GM21723 (cell line): ENCODE results near the gene VKORC1.
"Not testable (repeated sequence)": the region's sequence is repeated elsewhere in the genome, so short reads cannot be mapped to it uniquely, and the experiment has no call there.

Experiments used
- ATAC-seq: cut with Tn5 transposase; IDR thresholded peaks from one replicate; pipeline ENCODE4 v1.9.1; 2021; ENCODE audit warnings: mild to moderate bottlenecking, moderate library complexity; ENCODE audit not compliant: unreplicated experiment

The VKORC1 gene

DNA sequence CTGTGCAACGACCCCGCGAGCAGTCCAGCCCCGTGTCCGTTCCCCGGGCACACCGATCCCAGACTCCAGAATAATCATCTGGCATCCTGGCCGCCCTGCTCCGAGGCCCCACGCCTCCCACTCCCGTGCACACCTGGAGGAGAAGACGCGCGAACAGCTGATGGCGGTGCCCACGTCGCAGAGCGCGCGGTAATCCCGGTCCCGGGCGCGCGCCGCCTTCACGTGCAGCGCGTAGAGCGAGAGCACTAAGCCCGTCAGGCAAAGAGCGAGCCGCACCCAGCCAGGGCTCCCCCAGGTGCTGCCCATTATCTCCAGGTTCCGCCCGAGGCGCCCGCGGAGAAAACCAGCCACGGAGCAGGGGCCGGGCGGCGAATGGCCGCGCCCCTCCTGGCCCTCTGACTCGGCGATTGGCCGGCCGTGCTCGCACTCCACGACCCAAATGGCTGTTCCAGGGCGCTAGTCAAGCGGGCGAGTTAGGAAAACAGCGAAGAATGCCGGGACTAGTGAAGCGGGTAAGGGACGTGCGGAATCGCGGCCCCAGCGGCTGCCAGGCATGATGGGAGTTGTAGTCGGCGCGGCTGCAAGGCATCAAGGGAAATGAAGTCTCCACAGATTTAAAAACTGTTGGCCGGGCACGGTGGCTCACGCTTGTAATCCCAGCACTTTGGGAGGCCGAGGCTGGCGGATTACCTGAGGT lies at the start of gene VKORC1:
TSS of gene VKORC1 (minus strand) at position 374 of the 697 bp plus-strand sequence. CDS start at position 306, 68 bp downstream.
- ATAC-seq: peak; percentile 89

DNA sequence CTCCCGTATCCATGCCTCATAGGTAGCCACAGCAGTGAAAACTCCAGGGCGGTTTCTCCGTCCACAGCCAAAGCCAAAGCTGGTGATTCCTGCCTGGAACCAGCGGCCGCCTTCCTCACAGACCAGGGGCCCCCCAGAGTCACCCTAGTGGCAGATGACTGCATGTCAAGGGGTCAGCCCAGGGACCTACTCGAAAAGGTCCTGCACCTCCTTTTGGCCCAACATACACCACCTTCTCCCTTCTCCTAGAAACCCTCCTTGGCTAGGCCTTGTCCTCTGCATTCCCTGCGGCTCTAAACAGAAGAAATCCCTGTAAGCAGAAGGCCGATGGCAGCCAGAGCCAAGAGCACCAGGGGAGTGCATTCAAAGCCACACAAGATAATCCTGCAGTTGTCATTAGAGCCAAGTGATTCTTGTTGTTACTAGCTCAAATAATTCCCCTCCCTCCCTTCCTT lies 49.1 kb upstream of the VKORC1 start:
- no peak for ATAC-seq

DNA sequence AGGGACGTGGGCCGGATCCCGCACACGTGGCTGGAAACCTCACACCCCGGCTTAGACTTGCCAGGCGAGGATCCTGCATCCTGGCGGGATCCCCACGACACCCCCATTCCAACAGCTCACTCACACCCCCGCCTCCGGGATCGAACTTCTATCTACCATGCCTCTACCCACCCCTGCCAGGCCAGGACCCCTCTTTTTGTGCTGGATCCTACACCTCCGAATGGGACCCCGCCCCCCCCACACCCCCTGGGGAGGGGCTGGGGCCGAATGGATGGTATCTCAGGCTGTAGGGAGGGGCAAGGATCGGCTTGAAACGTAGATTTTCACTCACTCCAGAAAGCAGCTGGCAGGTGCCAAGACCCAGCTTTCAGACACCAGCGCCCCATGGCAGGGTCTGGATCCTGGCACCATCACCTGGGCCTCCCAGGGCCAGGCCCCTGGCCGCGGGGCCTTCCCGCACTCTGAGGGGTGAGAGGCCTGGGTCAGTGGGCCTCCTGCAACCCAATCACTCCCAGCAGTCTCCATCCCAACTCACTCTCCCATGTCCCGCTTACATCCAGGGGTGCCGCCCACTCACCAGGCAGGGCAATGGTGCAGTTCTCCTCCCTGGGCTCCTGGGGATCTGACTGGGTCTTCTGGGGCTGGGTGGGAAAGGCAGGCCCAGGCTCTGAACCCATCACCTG lies 48.6 kb upstream of the VKORC1 start:
- ATAC-seq: no peak

DNA sequence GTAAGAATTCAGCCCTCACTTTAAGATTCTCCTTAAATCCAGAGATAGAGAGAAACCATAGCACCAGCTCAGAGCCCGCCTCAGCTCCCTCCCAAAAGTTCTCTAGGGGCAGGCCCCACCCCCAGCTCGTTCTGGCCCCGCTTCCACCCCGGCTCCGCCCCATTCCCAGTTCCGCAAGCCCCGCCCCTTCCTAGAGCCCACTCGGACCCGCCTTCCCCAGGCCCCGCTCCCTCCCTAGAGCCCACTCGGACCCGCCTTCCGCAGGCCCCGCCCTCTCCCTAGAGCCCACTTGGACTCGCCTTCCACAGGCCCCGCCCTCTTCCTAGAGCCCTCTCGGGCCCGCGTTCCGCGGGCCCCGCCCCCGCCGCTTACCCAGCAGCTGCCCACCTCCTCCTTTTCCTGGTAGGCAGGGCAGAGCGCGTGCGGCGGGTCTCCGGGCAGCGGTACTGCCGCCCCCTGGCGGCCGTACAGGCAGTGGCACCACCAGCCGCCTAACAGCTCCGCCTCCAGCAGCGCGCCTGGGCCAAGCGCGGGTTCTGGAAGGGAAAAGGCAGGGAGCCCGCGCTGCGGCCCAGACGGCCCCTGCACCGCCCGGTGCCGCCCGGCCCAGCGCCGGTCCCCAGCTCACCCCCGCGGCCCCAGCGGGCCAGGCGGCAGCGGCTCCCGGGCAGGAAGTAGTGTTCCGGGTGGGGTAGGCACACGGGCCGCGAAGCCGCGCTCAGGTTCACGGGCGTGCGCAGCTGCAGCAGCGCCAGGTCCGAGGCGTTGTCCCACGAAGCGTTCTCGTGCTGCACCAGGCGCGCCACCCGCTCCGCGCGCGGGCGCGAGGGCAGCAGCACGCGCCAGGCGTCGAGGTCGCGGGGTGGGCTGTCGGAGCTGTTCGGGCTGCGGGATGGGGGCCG lies 47.8 kb upstream of the VKORC1 start:
- ATAC-seq: peak; percentile 85

DNA sequence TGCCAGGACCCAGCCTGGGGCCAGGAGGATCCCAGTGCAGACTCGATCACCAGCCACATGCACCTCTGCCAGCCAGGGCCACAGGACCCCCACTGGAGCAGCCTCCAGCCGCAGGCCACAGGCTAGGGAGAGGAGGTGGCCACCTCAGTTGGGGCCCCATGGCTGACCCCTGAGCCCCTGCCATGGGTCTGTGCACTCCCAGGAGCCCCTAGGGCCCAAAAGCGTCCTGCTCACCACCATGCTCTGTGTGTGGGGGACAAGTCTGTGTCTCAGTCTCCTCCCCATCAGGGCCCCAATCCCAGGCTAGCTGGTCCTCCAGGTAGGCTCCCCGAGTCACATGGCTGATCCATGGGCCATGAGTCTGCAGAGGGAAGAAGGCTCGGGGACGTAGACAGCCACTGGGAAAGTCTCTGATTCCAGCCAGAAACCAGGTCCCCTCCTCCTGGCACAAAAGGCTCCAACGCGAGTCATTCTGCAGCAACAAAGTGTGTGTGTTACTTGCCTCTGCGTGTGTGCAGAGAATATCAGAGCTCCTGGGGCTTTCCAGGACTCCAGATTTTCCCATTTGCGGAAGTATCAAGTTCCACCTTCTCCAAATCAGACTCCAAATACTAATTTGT lies 47.0 kb upstream of the VKORC1 start:
- peak; percentile 3 for ATAC-seq

DNA sequence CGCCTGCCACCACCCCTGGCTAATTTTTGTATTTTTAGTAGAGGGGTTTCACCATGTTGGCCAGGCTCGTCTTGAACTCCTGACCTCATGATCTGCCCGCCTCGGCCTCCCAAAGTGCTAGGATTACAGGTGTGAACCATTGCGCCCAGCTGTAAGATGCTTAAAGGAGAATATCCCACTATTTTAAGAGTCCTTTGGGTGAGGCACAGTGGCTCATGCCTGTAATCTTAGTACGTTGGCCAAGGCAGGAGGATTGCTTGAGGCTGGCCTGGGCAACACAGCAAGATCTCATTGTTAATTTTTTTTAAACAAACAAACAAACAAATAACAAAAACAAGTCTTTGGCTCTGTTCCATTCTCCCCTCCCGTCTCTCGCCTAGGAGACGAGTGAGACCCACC lies 46.5 kb upstream of the VKORC1 start:
- not testable (repeated sequence) for ATAC-seq

DNA sequence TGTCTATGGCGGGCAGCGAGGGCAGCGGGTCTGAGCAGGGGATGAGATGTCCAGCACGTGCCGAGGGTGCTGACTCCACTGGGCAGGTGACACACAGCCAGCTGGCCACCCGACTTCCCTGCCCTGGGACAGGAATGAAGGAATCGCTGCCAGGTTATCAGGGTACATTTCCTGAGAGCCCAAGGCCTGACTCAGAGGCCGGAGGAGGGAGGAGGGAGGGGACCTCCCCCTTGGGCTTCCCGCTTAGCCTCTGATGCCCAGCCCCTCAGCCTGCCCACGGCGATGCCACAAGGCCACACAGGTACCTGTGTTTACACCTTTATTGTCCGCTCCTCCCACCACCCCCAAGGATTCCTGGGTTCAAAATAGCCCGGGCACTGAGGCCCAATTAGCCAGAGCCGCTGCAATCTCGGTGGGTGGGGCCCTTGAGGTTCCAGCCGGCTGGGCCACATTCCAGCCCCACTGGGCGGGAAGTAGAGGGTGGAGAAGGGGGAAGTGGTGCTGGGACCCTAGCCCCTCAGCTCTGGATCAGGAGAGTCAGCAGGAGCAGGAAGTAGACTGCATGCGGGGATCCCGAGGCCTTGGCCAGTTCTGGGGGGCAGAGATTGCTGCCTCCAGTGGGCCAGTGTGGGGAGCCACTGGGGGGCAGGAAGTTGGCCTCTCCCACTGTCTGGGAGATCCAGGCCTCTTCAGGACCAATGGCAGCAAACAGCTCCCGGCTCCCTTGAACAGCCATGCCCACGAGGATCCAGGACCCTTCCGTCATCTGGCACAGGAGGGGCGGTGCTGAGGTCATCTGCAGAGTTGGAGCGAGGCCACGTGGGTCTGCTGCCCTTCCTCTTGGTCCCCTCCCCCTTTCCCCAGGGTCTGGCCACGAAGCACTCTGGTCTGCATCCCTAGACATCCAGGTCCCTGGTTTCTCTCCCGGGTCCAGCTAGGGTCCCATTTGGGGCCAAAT lies 44.3 kb upstream of the VKORC1 start:
- no peak for ATAC-seq

DNA sequence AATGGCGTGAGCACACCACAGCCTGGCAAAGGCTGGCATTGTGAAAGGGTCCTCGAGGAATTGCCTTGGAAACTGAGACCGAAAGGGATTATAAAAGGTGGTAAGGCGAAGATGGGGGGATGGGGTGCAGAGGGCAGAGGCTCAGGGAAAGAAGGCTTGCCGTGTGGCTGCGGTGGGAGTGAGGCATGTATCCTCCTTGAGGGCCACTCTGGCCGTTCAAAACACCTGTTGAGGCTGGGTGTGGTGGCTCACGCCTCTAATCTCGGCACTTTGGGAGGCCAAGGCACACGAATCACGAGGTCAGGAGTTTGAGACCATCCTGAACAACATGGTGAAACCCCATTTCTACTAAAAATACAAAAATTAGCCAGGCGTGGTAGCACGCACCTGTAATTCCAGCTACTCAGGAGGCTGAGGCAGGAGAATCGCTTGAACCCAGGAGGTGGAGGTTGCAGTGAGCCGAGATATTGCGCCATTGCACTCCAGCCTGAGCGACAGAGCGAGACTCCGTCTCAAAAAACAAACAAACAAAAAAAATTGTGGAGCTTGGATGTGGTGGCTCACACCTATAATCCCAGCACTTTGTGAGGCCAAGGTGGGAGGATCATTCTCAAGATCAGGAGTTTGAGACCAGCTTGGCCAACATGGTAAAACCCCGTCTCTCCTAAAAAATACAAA lies 42.4 kb upstream of the VKORC1 start:
- ATAC-seq: not testable (repeated sequence)

DNA sequence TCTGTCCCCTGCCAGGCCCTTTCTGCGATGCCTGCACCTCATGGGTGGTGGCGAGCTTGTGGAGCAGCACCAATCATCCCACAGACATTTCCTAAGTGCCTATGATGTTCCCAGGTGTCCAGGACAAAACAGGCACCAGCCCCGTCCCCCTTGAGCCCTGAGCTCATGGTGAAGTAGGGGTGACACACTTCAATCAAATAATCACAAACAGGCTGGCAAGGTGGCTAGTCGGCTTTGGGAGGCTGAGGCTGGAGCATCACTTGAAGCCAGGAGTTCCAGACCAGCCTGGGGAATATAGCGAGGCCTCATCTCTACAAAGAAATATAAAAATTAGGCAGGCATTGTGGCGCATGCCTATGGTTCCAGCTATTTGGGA lies 41.7 kb upstream of the VKORC1 start:
- no peak for ATAC-seq

DNA sequence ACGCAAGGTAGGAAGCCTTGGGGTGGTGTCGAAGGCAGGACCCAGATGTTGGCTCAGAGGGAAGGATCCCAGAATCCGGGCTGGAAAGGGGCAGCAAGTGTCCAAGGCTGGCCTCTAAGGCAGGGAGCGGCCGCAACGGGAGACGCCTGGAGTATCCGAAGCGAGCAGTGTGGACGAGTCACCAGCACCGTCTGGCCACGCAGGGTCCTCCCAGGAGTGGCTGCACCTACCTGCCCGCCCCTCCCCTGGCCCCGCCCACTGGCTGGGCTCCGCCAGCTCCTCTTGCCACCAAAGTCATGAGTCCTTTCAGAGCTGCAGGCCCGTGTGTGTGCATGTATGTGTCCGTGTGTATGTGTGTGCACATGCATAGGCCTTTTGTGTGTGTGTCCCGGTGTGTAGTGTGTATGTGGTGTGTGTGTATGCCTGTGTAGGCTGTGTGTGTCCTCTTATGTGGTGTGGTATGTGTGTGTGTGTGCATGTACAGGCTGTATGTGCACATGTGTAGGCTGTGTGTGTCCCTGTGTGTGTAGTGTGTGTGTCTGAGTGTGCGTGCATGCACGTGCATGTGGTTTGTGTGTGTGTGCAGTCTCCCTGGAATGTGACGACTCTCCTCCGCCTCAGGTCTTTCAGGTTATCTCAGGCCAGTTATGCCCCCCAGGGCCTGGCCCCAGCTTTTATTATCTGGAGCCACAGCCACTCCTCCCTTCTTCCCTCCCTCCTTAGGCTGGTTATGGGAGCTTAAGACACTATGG lies 41.1 kb upstream of the VKORC1 start, which contains the start of gene PRSS8:
TSS of gene PRSS8 (minus strand) at position 193 of the 752 bp plus-strand sequence. CDS start 229 bp downstream, outside the sequence.
- ATAC-seq: no peak

DNA sequence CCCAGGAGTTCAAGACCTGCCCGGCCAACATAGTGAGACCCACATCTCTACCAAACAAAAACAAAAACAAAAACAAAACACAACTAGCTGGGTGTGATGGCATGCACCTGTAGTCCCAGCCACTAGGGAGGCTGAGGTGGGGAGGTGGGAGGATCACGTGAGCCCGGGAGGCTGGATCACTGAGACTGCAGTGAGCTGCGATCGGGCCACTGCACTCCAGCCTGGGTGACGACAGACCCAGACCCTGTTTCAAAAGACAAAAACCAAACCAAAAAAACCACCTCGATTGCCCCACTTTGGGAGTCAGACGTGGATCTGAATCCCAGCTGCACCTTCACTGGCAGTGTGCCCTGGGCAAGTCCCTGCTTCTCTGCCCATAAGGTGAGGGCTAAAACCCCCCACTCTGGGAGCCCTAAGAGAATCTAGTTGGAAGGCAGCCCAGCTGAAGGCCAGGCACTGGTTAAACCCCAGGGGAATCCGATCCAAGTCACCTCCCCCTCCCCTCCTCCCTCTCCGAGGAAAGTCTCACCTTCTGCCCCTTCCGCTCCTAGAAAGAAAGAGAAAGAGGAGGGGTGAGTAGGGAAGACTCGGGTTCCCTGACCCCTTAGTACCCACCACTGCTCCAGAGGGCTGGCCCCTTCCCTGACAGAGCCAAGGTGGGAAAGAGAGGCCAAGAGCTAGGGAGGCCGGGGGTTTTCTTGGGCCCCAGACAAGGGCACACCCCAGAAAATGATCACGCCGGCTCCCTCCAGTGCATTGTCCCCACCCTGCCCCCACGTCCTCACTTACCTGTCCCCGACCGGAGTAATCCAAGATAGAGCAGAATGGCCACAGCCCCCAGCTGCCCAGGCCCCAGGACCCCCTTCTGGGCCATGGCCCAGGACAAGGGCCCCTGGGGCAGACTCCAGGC lies 40.3 kb upstream of the VKORC1 start:
- no peak for ATAC-seq

DNA sequence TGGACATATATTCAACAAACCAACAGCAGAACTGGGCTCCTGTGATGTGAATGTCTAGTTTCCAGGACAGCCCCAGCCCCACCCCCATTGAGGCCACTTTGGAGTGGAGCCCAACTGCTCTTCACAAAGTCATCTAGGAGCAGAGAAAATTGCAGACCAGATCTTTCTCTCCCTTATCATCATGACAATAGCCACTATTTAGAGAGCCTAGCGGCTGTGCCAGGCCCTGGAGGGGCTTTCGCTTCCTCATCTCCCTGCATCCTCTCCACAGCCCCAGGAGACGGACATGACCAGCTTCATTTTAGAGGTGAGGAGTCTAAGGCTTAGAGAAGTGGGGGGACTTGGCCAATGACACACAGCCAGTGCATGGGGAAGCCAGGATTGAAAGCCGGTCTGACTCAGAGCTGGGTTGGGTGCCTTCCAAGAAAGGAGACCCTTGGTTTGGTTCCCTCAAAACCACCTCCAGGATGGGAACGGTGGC lies 39.5 kb upstream of the VKORC1 start:
- no peak for ATAC-seq

DNA sequence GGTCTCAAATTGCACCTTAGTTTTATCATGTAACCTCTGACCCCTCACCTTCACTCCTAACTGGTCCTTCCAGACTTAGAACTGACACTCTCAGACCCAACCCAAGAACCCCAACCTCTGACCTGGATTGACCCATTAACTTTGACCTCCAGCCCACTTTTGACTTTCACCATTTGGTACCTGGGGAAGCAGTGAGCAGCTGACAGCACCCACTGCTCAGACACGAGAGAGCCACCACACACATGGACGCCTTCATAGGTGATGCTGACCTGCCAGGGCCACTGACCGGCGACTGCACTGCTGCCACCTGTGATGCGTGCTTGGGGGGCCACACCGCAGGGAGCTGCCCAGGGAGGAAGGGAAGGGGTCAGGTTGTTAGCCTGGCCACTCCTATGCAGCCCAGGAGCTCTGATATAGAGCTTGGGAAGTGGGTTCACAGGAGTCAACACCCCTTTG lies 38.5 kb upstream of the VKORC1 start:
- no peak for ATAC-seq

DNA sequence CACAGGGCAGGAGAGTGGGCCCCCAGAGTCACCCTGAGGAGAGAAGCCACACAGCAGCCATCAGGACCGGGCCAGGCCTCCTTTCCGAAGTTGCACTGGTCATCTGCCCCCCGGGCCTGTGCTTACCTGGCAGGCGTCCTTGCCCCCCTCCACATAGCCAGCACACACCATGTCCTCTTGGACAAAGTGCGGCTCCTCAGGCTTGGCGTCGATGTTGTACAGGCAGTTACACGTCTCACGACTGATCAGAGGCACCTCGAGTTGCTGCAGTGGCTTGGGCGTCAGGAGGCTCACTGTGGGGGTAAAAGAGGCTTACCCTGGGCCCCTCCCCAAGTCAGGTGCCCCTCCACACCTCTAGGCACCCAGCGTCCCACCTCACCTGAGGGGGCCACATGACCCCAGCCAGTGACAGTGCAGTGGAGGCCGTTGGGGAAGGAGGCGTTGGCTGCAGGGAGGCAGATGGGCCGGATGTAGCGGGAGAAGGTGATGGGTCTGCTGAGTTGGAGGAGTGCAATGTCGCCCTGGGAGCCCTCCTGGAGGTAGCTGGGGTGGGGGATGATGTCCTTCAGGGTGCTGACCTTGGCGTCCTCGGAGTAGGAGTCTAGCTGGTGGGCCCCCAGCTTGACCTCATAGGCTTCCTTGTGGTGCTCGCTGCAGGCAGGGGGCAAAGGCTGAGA lies 37.8 kb upstream of the VKORC1 start:
- ATAC-seq: no peak

DNA sequence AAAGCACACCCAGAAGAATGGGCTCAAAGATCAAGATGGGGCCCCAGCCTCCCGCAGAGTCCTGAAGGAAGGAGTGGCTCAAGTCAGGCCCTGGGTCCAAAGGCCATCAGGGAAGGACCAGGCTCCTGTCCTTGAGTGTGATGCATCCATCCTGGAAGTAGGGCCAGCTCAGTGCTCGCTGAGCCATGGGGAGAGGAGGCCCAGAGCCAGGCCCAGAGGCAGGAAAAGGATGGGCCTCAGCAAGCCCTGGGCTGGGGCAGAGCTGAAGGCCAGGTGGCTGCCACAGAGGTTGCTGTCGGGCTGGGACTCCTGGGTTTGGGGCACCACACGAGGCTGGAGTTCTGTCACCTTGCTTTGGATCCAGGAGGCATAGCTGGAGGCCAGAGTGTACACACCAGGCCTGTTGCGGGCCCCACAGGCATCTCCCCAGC lies 37.3 kb upstream of the VKORC1 start:
- ATAC-seq: no peak

DNA sequence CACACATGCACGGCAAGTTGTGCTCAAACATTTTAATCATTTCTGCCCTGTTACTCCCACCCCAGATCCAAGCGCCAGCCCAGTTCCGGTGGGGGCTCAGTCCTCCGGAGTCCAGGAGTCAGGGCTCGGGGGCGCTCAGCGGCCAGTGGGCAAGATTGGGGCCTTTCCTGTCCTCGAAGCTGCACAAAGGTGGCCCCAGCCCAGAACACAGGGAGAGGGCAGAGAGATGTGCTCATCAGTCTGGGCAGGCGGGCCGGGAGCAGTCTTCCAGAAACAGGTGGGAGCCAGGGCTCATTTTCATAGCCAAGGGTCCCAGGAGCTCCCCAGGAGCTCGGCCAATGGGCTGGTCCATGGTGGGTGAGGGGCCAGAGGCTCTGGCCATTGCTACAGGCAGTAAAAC lies 36.8 kb upstream of the VKORC1 start:
- ATAC-seq: no peak

DNA sequence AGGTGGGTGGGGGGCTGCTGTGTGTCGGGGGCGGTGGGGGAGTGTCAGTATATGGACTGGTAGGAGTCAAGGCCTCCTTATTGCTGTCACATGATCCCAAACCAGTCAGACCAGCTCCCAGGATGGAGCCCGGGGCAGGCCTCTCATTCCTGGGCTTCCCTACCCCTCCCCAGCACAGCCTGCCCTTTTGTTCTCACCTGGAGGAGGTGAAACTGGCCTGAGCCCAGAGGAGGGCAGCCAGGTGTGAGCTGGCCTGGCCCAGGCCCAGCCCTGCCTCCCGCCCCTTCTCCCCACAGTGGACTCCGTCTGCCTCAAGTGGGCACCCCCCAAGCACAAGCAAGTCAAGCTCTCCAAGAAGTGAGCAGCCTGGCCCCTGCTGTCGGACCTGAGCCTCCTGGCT lies 36.3 kb upstream of the VKORC1 start:
- ATAC-seq: no peak
